Ovary (tissue), 3 donors: Measurements from ENCODE around the gene SRRM3.

Experiments
- EP300 ChIP-seq: sonication (generic); formaldehyde crosslinking; IDR thresholded peaks from one replicate; pipeline ENCODE4 v1.6.1; 2017; ENCODE audit warnings: antibody characterized with exemption
- POLR2A ChIP-seq: fragments of 450-650 bp; IDR thresholded peaks from one replicate; pipeline ENCODE4 v1.6.1; 2017; ENCODE audit warnings: antibody characterized with exemption, mild to moderate bottlenecking, moderate library complexity
- TF ChIP-seq, protein P1 (sequence below), 3 donors: fragments of 450-650 bp in 2 of 3; fragments of 200-600 bp in 1 of 3; IDR thresholded peaks; one replicate each; pipeline versions ENCODE4 v1.5.1 to v1.8.0; 2016 to 2022; ENCODE audit warnings: antibody characterized with exemption in 3 of 3, mild to moderate bottlenecking in 1 of 3
- donor health status: DM: no; HTN: no; CAD: no.

DNA sequence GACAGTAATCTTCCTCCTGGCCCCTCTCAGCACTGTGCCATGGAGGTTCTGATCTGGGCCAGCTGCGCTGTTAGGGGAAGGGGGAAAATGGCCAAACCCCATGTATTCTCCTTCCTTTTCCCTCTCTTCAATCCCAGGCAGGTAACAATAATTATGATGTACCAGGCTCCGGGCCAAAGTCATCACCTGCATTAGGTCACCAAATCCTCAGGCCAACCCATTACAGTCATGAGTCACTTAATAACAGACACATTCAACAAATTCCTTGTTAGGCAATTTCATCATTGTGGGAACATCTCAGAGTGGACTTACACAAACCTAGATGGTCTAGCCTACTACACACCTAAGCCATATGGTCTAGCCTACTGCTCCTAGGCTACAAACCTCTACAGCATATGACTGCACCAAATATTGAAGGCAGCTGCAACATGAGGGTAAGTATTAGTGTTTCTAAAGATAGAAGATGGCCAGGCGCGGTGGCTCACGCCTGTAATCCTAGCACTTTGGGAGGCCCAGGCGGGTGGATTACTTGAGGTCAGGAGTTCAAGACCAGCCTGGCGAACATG is 98.6 kb downstream of the SRRM3 start:
- no peak for TF ChIP-seq POLR2A
- TF ChIP-seq, protein P1, sequence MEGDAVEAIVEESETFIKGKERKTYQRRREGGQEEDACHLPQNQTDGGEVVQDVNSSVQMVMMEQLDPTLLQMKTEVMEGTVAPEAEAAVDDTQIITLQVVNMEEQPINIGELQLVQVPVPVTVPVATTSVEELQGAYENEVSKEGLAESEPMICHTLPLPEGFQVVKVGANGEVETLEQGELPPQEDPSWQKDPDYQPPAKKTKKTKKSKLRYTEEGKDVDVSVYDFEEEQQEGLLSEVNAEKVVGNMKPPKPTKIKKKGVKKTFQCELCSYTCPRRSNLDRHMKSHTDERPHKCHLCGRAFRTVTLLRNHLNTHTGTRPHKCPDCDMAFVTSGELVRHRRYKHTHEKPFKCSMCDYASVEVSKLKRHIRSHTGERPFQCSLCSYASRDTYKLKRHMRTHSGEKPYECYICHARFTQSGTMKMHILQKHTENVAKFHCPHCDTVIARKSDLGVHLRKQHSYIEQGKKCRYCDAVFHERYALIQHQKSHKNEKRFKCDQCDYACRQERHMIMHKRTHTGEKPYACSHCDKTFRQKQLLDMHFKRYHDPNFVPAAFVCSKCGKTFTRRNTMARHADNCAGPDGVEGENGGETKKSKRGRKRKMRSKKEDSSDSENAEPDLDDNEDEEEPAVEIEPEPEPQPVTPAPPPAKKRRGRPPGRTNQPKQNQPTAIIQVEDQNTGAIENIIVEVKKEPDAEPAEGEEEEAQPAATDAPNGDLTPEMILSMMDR (IDR thresholded peaks at IDR 0.05): no peak
- TF ChIP-seq EP300: no peak
